Tibial artery (tissue), 4 donors: ENCODE data around the gene ITPRID1.

ENCODE experiments used
- DNase-seq, 2 donors: peaks; one replicate each; pipeline ENCODE4 v3.0.0-alpha.2; 2019
- H3K27ac ChIP-seq, 2 donors: fragments of 200-600 bp; sonication (generic) in 1 of 2; 1 replicate in 1 of 2; 2 replicates in 1 of 2; pipeline ENCODE4 v1.5.1; 2018 to 2019; ENCODE audit warnings: mild to moderate bottlenecking in 1 of 2
- H3K27me3 ChIP-seq, 2 donors: fragments of 200-600 bp; sonication (generic) in 1 of 2; one replicate each; pipeline versions ENCODE4 v1.5.1 to v1.6.0; 2016 to 2019
- H3K36me3 ChIP-seq, 3 donors: fragments of 200-600 bp; sonication (generic) in 2 of 3; one replicate each; pipeline ENCODE4 v1.5.1; 2016 to 2019; ENCODE audit warnings: mild to moderate bottlenecking in 2 of 3
- H3K4me1 ChIP-seq, 4 donors: fragments of 200-600 bp; sonication (generic) in 2 of 4; 1 replicate in 3 of 4; 2 replicates in 1 of 4; pipeline ENCODE4 v1.5.1; 2016 to 2019
- H3K4me3 ChIP-seq, 2 donors: fragments of 200-600 bp; sonication (generic) in 1 of 2; 1 replicate in 1 of 2; 2 replicates in 1 of 2; pipeline ENCODE4 v1.5.1; 2018 to 2019; ENCODE audit warnings: mild to moderate bottlenecking in 2 of 2
- H3K9me3 ChIP-seq, 3 donors: fragments of 200-600 bp; sonication (generic) in 1 of 3; one replicate each; pipeline ENCODE4 v1.5.1; 2016 to 2019
- intact Hi-C: fragments of 100-400 bp; cut with DNase I; formaldehyde crosslinking; loops from one replicate; pipeline ENCODE4 v1.15.0; 2023; ENCODE audit warnings: low total_unique reads
- TF ChIP-seq, protein P1 (sequence below), 2 experiments: fragments of 200-600 bp in 1 of 2; fragments of 450-650 bp in 1 of 2; IDR thresholded peaks; one replicate each; pipeline ENCODE4 v1.5.1; 2017 to 2019; ENCODE audit warnings: antibody characterized with exemption in 2 of 2, mild to moderate bottlenecking in 1 of 2, moderate library complexity in 1 of 2

ITPRID1 gene

DNA sequence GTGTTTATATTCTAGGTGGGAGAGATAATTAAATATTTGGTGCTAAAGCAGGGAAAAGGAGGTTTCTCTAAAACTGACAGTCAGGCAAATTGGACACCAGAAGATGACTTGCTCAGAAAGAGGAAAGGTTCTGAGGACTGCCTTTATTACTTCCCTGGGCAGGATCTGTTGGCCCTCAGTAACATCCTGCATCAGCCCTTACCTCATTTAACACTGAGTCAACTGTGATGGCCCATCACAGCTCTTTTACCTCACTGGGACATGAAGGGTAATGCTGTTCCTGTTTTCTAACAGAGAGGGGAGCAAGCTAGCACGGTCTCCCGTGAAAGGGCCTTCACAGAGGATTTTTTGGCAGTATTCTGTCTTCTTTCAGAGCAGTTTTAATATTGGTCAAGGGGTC lies 185.2 kb downstream of the ITPRID1 start:
- intact Hi-C loops: no loop called here
- Histone ChIP-seq H3K27ac (no peak overlapping the region), H3K9me3 (no peaks in the 10 kb centered on the region), H3K4me1 (no peaks in the 10 kb centered on the region), H3K36me3 (no peaks in the 10 kb centered on the region), H3K4me3 (no peak overlapping the region), H3K27me3 (no peaks in the 10 kb centered on the region)
- no peak for DNase-seq
- TF ChIP-seq, protein P1, sequence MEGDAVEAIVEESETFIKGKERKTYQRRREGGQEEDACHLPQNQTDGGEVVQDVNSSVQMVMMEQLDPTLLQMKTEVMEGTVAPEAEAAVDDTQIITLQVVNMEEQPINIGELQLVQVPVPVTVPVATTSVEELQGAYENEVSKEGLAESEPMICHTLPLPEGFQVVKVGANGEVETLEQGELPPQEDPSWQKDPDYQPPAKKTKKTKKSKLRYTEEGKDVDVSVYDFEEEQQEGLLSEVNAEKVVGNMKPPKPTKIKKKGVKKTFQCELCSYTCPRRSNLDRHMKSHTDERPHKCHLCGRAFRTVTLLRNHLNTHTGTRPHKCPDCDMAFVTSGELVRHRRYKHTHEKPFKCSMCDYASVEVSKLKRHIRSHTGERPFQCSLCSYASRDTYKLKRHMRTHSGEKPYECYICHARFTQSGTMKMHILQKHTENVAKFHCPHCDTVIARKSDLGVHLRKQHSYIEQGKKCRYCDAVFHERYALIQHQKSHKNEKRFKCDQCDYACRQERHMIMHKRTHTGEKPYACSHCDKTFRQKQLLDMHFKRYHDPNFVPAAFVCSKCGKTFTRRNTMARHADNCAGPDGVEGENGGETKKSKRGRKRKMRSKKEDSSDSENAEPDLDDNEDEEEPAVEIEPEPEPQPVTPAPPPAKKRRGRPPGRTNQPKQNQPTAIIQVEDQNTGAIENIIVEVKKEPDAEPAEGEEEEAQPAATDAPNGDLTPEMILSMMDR (IDR thresholded peaks at IDR 0.05): no peak

DNA sequence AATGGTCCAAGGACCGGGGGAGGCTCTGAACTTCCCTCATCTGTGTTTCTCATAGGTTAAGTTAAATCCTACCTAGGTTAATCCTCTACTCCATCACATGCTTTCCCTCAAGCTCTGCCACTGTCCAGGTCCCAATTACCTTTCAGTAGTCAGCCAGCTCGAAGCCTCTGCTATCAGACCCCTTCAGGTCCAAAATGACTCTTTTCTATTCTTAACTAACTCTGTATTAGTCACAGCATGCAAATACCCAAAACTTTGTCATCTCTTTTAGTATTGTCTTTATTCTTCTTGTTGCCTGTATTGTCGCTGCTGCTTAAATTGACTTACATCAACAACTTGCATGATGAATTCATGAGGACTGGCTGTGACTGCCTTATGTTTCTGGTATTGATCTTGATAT lies 188.5 kb downstream of the ITPRID1 start:
- no peak overlapping the region for H3K27ac ChIP-seq
- no peaks in the 10 kb centered on the region for H3K9me3 ChIP-seq
- intact Hi-C loops: no loop called here
- no peaks in the 10 kb centered on the region for H3K4me1 ChIP-seq
- no peaks in the 10 kb centered on the region for H3K36me3 ChIP-seq
- H3K4me3 ChIP-seq: no peak overlapping the region
- no peaks in the 10 kb centered on the region for H3K27me3 ChIP-seq
- TF ChIP-seq, protein P1 (IDR thresholded peaks at IDR 0.05): no peak
- no peak for DNase-seq

DNA sequence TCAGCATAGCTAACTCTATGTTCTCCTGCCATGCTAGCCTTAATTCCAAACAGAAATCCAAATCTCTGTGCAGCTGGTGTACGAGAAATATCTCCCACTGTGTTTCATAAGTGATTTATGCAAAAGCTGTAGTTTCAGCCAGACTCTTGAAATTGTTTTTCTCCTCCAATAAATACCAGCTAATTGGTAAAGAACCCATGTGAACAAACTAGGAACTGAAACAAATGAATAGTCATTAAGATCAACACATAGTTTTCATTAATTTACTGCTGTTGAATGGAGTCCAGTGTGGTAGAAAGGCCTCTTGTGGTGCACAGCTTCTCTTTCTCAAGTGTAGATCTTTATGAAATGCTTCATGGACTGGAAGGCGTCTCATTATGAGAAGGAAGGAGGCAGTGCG lies 191.5 kb downstream of the ITPRID1 start:
- Histone ChIP-seq H3K36me3 (no peaks in the 10 kb centered on the region), H3K4me3 (no peak overlapping the region), H3K9me3 (no peaks in the 10 kb centered on the region), H3K27me3 (no peaks in the 10 kb centered on the region), H3K27ac (no peak overlapping the region), H3K4me1 (no peaks in the 10 kb centered on the region)
- DNase-seq: no peak
- TF ChIP-seq, protein P1 (IDR thresholded peaks at IDR 0.05): no peak
- intact Hi-C loops: no loop called here

DNA sequence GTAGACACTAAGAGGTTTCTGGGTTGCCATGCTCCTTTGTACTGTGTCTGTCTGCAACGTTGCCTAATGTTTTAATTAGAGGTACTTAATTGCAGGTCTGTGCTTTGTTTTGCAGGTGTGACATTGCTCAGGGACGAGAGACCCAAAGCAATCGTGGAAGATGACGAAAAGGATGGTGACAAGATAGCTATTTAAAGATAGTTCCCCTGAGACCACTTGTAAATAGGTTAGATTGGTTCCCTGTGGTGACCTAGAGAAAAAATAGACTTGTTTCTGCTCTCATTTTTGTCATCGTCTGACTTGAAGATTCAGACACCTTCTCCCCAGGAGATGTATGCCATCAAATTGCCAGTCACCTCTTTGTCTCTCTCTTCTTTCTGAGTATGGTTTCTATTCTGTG lies 193.2 kb downstream of the ITPRID1 start:
- no peak for DNase-seq
- H3K36me3 ChIP-seq: no peaks in the 10 kb centered on the region
- H3K4me1 ChIP-seq: no peaks in the 10 kb centered on the region
- TF ChIP-seq, protein P1 (IDR thresholded peaks at IDR 0.05): no peak
- no peak overlapping the region for H3K4me3 ChIP-seq
- intact Hi-C loops: no loop called here
- H3K9me3 ChIP-seq: no peaks in the 10 kb centered on the region
- no peak overlapping the region for H3K27ac ChIP-seq
- H3K27me3 ChIP-seq: no peaks in the 10 kb centered on the region
